C4-2B (cell line): ENCODE measurements around the gene COQ8A.
"Not testable (repeated sequence)": the region's sequence is repeated elsewhere in the genome, so short reads cannot be mapped to it uniquely, and the experiment has no call there.

Experiments
- H3K27ac ChIP-seq: fragments of 450-650 bp; 2 replicates; pipeline ENCODE4 v1.5.1; 2017
- ZFX ChIP-seq: fragments of 450-650 bp; IDR thresholded peaks from 2 replicates; pipeline ENCODE4 v1.6.1; 2017
- TF ChIP-seq, protein P1 (sequence below): fragments of 450-650 bp; conservative IDR thresholded peaks from 2 replicates; pipeline ENCODE4 v1.5.1; 2017; ENCODE audit warnings: mild to moderate bottlenecking

The COQ8A gene

DNA sequence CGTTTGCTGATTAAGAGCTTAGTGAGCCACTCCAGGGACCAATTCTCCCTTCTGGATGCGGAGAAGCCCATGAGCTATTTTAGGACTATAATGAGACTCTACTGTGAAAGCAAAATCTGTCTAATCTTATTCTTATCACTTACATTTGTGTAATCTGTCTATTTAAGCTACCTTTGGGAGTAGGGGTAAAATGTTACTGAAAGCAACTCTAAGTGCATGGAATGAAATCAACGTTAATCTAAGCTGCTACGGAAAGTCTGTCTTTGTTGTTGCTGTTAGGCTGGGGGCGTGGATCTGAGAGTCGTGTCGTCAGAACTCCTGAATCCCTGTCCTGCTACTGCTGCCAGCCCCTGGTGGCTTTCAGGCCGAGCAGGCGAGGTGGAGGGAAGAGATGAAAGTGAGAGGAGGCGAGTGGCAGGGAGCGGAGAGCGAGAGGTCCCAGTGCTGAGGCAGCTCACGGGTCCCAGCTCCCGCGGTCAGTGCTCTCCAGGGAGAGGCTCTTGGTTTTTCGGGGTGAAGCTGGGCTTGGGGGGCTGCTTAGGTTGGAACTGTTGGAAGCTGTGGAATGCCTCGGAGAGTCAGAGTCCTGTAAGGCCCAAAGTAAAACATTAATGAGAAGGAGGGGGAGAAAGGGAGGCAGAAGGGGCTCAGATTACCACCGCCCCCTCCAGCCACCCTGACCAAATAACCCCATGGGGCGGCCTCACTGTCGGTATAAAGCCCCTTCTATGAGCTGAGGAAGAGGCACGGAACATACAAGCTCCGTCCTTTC lies 53.9 kb downstream of the COQ8A start:
- no peak overlapping the region for H3K27ac ChIP-seq
- TF ChIP-seq, protein P1, sequence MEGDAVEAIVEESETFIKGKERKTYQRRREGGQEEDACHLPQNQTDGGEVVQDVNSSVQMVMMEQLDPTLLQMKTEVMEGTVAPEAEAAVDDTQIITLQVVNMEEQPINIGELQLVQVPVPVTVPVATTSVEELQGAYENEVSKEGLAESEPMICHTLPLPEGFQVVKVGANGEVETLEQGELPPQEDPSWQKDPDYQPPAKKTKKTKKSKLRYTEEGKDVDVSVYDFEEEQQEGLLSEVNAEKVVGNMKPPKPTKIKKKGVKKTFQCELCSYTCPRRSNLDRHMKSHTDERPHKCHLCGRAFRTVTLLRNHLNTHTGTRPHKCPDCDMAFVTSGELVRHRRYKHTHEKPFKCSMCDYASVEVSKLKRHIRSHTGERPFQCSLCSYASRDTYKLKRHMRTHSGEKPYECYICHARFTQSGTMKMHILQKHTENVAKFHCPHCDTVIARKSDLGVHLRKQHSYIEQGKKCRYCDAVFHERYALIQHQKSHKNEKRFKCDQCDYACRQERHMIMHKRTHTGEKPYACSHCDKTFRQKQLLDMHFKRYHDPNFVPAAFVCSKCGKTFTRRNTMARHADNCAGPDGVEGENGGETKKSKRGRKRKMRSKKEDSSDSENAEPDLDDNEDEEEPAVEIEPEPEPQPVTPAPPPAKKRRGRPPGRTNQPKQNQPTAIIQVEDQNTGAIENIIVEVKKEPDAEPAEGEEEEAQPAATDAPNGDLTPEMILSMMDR = no peak
- TF ChIP-seq ZFX = no peak

DNA sequence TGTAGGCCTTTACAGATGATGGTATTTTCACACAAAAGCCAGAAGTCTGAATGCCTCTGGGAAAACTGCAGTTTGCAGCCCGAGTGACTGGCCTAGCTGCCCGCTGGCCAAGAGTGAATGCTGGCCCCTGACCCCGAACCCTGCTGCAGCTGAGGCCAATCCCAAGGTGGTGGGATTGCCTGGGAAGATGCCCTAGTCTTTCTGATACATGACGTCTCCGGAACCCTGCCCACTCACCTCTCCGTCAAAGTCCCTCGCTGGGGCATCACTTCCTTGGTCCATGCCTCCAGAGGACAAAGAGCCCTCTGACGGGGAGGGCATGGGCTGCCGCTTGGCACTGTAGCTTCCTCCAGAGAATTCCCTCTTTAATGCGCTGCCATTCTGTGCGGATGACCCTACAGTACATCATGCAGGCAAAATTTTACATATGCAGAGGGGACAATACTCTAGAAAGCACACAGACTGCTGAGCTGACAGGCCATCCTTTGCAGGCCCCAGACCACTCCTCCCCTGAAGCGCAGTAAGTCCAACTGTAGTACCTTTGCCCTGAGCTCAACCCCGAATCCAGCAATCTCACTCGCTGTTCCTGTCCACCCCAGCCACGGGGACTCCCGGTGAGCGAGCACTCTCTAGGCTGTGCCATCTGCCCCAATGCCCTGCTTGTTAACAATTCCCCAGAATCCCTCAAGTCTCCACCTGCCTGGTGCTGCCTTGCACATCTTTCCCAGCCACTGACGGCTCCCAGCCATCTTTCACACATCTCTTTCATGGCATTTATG lies 54.7 kb downstream of the COQ8A start:
- H3K27ac ChIP-seq = no peak overlapping the region
- no peak for TF ChIP-seq ZFX
- TF ChIP-seq, protein P1 = no peak

DNA sequence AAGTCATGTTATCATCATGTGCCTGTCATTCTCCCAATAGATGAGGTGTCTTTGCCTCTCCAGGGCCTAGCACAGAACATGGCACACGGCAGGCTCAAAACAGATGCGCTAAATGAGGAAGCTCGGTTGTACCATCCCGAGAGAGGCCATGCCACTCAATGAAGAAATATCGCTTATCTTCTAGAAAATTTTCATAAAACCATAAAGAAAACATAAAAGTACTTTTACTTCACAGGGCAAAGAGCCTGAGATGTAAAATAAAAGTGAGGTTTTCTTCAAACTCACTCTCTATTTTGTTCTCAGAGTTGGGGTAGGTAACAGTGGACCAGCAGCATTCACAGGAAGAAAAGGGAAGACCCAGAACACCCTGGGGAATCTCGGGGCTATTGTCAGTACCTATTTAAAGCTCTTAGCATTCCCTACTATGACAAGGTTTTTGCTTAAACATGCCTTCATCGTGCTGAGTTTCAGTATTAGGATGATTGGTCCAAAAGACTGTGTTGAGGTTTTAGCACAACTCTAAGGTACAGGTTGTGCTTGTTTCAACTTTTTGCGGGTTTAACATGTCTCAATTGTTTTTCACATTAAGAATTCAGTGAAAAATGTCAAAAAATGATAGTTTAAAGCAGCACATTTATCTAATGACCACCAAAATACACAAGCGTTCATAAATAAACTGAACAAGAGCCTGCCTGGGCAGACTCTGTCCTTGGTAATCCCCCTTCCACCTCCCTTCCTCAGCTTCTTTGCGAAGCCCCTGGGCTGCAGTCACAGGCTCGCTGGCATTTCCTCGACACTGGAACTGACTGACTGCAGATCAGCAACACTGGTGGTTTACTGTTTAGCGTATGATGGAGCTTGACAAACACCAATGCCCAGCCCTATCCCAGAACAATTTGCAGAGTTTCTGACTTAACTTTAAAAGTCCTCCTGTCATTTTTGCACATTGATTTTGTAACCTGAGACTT lies 55.6 kb downstream of the COQ8A start:
- H3K27ac ChIP-seq = no peak overlapping the region
- TF ChIP-seq ZFX = no peak
- TF ChIP-seq, protein P1 = no peak

DNA sequence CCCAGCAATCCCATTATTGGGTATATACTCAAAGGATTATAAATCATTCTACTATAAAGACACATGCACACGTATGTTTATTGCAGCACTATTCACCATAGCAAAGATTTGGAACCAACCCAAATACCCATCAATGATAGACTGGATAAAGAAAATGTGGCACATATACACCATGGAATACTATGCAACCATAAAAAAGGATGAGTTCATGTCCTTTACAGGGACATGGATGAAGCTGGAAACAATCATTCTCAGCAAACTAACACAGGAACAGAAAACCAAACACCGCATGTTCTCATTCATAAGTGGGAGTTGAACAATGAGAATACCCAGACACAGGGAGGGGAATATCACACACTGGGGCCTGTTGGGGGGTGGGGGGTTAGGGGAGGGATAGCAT lies 59.5 kb downstream of the COQ8A start:
- not testable (repeated sequence) for H3K27ac ChIP-seq

DNA sequence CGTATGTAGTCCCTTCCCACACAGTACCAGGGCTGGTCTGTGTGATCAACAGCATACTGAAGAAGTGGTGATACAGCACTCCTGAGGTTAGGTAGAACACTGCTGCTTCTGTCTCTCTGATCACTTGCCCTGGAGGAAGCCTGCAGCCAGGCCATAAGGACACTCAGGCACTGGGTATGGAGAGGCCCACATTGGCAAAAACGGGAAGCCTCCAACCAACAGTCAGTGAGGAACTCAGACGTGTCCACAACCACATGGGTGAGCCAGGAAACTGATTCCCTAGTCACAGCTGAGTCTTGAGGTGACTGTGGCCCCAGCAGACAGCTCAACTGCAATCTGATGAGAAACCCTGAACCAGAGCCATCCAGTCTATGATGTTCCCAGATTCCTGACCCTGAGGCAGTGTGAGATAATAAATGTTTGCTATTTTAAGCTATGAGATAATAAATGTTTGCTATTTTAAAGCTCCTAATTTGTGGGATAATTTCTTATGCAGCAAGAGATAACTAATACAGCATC lies 62.5 kb downstream of the COQ8A start:
- H3K27ac ChIP-seq = no peak overlapping the region
- TF ChIP-seq ZFX = no peak
- TF ChIP-seq, protein P1 = no peak

DNA sequence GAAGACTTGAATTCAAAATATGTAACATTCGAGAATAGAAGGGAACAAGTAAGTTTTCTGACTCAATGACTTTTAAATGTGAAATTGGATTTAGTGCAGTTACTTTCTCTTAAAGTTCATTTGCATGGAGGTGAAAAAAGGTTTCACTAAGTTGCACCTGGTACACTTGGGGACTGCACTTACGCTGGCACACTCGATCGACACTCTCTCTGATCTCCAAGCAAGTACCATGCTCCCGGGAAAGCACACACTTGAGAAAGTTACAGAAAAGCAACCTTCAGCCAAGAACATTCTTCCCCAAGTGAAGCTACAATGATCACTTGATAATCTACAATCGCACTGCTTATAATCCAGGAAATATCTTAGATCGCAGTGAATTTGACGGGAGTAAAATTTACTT lies 63.1 kb downstream of the COQ8A start:
- TF ChIP-seq, protein P1 = no peak

DNA sequence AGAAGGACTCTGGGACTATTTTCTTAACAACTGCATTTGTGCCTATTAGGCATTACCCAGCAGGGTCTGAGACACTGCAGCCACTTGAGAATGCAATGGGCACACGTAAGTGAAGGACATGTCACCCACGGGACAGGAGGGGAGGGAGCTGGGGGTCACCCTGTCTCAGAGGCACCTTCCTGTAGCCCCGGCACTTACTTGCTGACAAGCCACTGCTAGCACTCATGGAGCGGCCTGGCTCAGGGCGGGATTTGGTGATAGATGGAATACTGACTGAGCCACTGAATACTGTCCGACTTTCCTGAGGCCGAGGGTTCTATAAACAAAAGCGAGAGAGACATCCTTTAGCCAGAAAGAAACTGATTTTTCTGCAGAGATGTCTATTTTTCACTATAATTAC lies 64.7 kb downstream of the COQ8A start:
- H3K27ac ChIP-seq = no peak overlapping the region
- TF ChIP-seq ZFX = no peak
- TF ChIP-seq, protein P1 = no peak

More for the DNA sequence above, 63.1 kb downstream of the COQ8A start:
- H3K27ac ChIP-seq = no peak overlapping the region
